IPS-20b (cell line): ENCODE measurements around the gene GDPGP1.

Source experiments
- H3K27ac ChIP-seq: one replicate; pipeline ENCODE4 v1.5.1; 2013; ENCODE audit warnings: low read length
- H3K27me3 ChIP-seq: 2 replicates; pipeline ENCODE4 v1.6.1; 2013; ENCODE audit warnings: mild to moderate bottlenecking, low read length, inconsistent platforms; ENCODE audit not compliant: insufficient read depth
- H3K36me3 ChIP-seq: 2 replicates; pipeline ENCODE4 v1.6.1; 2013; ENCODE audit warnings: low read depth, mild to moderate bottlenecking, inconsistent platforms, low read length, moderate library complexity; ENCODE audit not compliant: insufficient read depth
- H3K4me1 ChIP-seq: 2 replicates; pipeline ENCODE4 v1.6.1; 2013; ENCODE audit warnings: mild to moderate bottlenecking, control low read depth, inconsistent platforms, low read length, moderate library complexity; ENCODE audit not compliant: insufficient read depth
- H3K4me3 ChIP-seq: 2 replicates; pipeline ENCODE4 v1.5.1; 2013; ENCODE audit warnings: mild to moderate bottlenecking, low read length, inconsistent platforms
- H3K9ac ChIP-seq: 2 replicates; pipeline ENCODE4 v1.6.1; 2013; ENCODE audit warnings: low read depth, mild to moderate bottlenecking, inconsistent platforms, low read length, moderate library complexity
- H3K9me3 ChIP-seq: 2 replicates; pipeline ENCODE4 v1.6.1; 2013; ENCODE audit warnings: mild to moderate bottlenecking, low read depth, low read length, inconsistent platforms; ENCODE audit not compliant: insufficient read depth

GDPGP1 gene

DNA sequence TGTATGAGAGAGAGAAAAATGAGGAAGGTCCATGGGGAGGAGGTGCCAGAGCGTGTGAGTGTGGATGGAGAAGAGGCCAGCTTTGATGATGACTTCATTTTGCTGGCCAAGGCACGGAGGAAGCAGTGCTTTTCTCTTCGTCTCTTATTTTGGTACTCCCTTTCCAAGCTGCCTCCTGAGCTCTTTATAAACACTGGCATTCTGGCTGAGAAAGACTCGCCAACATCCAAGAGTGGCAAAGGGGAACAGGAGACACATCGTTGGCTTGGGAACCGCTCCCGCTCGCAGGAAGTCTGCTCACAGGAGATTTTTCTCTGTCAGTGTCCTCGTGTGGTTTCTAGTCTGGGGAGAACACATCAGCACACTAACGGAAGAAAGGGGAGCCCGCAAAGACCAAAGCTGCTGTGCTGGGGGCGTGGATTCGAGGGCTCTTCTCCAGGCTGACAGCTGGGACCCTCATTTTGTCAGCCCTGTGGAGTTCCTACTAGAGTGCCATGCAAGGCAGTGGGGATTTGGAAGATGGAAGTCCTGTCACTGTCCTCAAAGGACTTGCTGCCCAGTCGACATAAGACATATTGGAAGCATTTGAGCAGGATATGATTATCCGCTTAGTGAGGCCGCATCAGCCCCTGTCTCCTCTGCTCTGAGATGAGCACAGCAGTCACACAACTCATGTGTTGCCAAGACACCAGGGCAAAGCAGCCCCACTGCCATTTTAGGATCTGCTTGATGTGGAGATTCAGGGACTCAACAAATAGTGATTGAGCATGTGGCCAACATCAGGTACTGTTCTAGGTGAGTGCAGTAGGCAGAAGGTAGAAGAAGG, 40.8 kb upstream of the GDPGP1 start:
- no peaks in the 10 kb centered on the region for H3K4me1 ChIP-seq
- no peak overlapping the region for H3K9ac ChIP-seq
- H3K36me3 ChIP-seq = no peaks in the 10 kb centered on the region
- no peaks in the 10 kb centered on the region for H3K9me3 ChIP-seq
- no peak overlapping the region for H3K27ac ChIP-seq
- H3K27me3 ChIP-seq = no peaks in the 10 kb centered on the region
- H3K4me3 ChIP-seq = no peak overlapping the region

DNA sequence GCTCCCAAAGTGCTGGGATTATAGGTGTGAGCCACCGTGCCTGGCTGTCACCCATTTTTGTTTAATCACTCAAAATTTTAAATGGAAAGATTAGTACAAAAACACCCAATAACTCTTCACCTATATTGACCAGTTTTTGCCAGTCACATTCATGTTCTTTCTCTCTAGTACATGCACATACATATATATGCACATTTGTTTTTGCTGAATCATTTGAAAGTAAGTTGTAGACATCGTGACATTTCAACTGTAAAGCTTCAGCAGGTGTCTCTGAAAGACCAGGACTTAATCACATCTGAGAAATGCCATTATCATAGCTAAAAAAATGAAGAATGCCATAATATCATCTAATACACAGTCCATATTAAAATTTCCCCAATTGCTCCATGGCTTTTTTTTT, 39.4 kb upstream of the GDPGP1 start:
- no peak overlapping the region for H3K9ac ChIP-seq
- no peaks in the 10 kb centered on the region for H3K9me3 ChIP-seq
- H3K4me1 ChIP-seq = no peaks in the 10 kb centered on the region
- no peak overlapping the region for H3K27ac ChIP-seq
- no peaks in the 10 kb centered on the region for H3K36me3 ChIP-seq
- no peak overlapping the region for H3K4me3 ChIP-seq
- H3K27me3 ChIP-seq = no peaks in the 10 kb centered on the region

DNA sequence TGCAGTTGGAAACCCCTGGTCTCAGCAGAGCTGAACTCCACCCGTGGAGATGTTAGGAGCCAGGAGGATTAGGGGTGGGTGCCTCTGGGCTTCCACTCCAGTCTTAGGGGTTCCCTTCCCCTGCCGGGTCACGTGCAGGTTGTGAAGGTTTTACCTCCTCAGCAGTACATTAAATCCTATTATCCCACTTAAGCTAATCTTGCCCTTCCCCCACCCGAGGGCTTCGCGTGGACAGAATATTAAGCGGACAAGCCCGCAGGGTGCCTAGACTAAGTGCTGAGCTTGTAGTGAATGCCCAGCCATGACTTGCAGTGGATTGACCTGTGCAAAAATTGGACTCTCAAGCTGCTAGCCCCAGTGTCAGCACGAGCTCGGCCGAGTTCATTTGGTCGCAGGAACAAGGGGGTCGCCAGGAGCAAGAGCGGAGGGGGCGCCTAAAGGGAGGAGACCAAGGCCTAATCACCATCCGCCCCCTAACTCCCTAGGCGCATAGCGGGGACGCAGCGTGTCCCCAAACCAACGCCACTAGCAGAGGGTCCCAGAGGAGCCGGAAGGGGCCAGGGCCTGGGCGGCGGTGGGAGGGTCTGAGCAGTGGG, 33.4 kb upstream of the GDPGP1 start:
- H3K4me3 ChIP-seq = peak overlapping the region; percentile 93

DNA sequence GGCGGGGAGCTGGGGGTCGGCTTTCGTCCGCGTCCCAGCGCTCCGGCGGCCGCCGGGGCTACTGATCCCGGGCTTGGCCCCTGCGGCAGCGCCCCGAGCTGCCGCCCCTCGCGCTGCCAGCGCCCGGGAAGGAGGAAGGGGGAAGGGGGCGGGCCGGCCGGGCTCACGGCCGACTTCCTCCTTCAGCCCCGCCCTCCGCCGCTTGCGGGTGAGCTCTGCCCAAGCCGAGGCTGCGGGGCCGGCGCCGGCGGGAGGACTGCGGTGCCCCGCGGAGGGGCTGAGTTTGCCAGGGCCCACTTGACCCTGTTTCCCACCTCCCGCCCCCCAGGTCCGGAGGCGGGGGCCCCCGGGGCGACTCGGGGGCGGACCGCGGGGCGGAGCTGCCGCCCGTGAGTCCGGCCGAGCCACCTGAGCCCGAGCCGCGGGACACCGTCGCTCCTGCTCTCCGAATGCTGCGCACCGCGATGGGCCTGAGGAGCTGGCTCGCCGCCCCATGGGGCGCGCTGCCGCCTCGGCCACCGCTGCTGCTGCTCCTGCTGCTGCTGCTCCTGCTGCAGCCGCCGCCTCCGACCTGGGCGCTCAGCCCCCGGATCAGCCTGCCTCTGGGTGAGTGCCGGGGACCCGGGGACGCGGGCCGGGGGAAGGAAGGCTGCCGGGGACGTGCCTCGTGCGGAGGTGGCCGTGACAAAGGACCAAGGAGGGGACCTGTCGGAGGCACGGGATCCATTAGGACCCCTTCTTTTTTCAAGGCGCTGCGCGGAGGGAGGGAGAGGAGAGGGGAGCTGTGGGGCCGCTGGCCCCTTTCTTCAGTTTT, 32.7 kb upstream of the GDPGP1 start, which contains the start of gene SEMA4B:
SEMA4B (plus strand) TSS at position 201 of the 814 bp plus-strand sequence; CDS start at position 450, 249 bp downstream.
- Histone ChIP-seq H3K4me3 (peak within 1 kb of the TSS; percentile 93), H3K9me3 (no peaks in the 10 kb centered on the region), H3K4me1 (peaks cover 11% of the 10 kb centered on the region), H3K27ac (peak within 1 kb of the TSS; percentile 65), H3K9ac (peak within 1 kb of the TSS; percentile 87; the same call in 1 of the 2 replicates), H3K27me3 (peaks cover 10% of the 10 kb centered on the region), H3K36me3 (peaks cover 5% of the 10 kb centered on the region; the same call in 1 of the 2 replicates)

More for the DNA sequence above, 33.4 kb upstream of the GDPGP1 start:
- Histone ChIP-seq H3K27me3 (peaks cover 10% of the 10 kb centered on the region), H3K4me1 (peaks cover 11% of the 10 kb centered on the region), H3K9me3 (no peaks in the 10 kb centered on the region), H3K27ac (peak overlapping the region; percentile 65), H3K36me3 (no peaks in the 10 kb centered on the region), H3K9ac (peak overlapping the region; percentile 87; the same call in 1 of the 2 replicates)

- Histone ChIP-seq H3K27ac (no peak overlapping the region), H3K9me3 (no peaks in the 10 kb centered on the region), H3K4me1 (peaks cover 11% of the 10 kb centered on the region)
These were observed 32.0 kb upstream of the GDPGP1 start for GRCh38 chr15:90201944-90202375.

DNA sequence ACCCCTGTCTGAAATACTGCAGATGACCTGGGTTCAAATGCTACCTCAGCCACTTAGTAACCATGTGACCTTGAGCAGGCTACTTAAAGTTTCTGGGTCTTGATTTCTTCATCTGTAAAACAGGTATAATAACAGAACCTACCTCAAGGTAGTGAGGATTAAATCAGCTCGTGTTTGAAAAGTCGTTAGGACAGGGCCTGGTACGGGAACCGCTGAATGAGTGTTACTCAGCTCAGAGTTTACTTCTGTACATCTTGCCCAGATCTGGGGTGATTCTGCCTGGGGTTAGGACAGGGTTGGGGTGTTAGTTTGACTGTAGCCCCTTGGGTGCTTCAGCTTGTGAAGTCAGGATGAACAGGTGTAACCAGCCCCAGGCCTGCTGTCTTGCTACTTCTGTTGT, 31.1 kb upstream of the GDPGP1 start:
- peaks cover 11% of the 10 kb centered on the region for H3K4me1 ChIP-seq
- H3K27me3 ChIP-seq = peaks cover 10% of the 10 kb centered on the region
- H3K27ac ChIP-seq = no peak overlapping the region
- H3K9ac ChIP-seq = peak overlapping the region; percentile 87; the same call in 1 of the 2 replicates
- H3K9me3 ChIP-seq = no peaks in the 10 kb centered on the region
- peaks cover 5% of the 10 kb centered on the region; the same call in 1 of the 2 replicates for H3K36me3 ChIP-seq
- H3K4me3 ChIP-seq = peak overlapping the region; percentile 93; the same call in 1 of the 2 replicates

More at GRCh38 chr15:90201944-90202375, 32.0 kb upstream of the GDPGP1 start:
- H3K36me3 ChIP-seq = peaks cover 5% of the 10 kb centered on the region; the same call in 1 of the 2 replicates
- H3K9ac ChIP-seq = peak overlapping the region; percentile 87; the same call in 1 of the 2 replicates
- peaks cover 10% of the 10 kb centered on the region for H3K27me3 ChIP-seq
- H3K4me3 ChIP-seq = peak overlapping the region; percentile 93

- Histone ChIP-seq H3K9ac (no peak overlapping the region), H3K4me3 (no peak overlapping the region), H3K4me1 (peaks cover 11% of the 10 kb centered on the region), H3K36me3 (peaks cover 5% of the 10 kb centered on the region; the same call in 1 of the 2 replicates), H3K27ac (no peak overlapping the region), H3K27me3 (peaks cover 10% of the 10 kb centered on the region), H3K9me3 (no peaks in the 10 kb centered on the region)
These were observed 30.5 kb upstream of the GDPGP1 start for GRCh38 chr15:90203473-90203872.

GRCh38 chr15:90203922-90204321, 30.1 kb upstream of the GDPGP1 start:
- no peak overlapping the region for H3K9ac ChIP-seq
- H3K4me3 ChIP-seq = no peak overlapping the region
- peaks cover 11% of the 10 kb centered on the region for H3K4me1 ChIP-seq
- H3K9me3 ChIP-seq = no peaks in the 10 kb centered on the region
- peaks cover 5% of the 10 kb centered on the region; the same call in 1 of the 2 replicates for H3K36me3 ChIP-seq
- peaks cover 10% of the 10 kb centered on the region for H3K27me3 ChIP-seq
- H3K27ac ChIP-seq = no peak overlapping the region

- H3K9ac ChIP-seq = no peak overlapping the region
- no peak overlapping the region for H3K4me3 ChIP-seq
- no peaks in the 10 kb centered on the region for H3K9me3 ChIP-seq
- peaks cover 10% of the 10 kb centered on the region for H3K27me3 ChIP-seq
- peaks cover 5% of the 10 kb centered on the region; the same call in 1 of the 2 replicates for H3K36me3 ChIP-seq
- no peak overlapping the region for H3K27ac ChIP-seq
- H3K4me1 ChIP-seq = peaks cover 11% of the 10 kb centered on the region
These were observed 28.8 kb upstream of the GDPGP1 start for GRCh38 chr15:90205050-90205848.

DNA sequence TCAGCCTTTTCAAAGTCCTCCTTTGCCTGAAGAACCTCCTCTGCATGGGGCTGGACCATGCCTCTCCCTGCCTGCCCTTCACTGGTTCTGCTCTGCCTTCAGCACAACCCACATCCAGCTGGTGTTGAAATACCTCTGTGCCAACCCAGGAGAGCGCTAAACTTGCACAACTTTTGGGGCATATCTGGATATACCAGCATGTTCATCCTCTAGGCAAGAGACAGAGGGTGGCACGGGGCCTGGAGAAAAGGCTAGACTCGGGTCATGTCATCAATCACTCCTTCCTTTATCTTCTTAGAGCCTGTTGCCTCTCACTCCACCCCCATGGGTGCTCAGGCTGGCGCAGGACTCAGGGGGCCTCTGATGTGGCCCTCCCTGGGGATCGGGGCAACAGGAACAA, 28.1 kb upstream of the GDPGP1 start:
- peaks cover 5% of the 10 kb centered on the region; the same call in 1 of the 2 replicates for H3K36me3 ChIP-seq
- H3K27me3 ChIP-seq = peaks cover 10% of the 10 kb centered on the region
- H3K27ac ChIP-seq = no peak overlapping the region
- peaks cover 6% of the 10 kb centered on the region for H3K4me1 ChIP-seq
- no peak overlapping the region for H3K9ac ChIP-seq
- H3K4me3 ChIP-seq = no peak overlapping the region
- no peaks in the 10 kb centered on the region for H3K9me3 ChIP-seq
